HepG2 (cell line): Measurements from ENCODE around the gene CDC6. TPM values are rescaled to one million over a fixed set of nuclear protein-coding genes. Genes with fewer than 3 reads are reported as not detected.

ENCODE experiments used
- ARID5B ChIP-seq: IDR thresholded peaks from 2 replicates; pipeline ENCODE4 v1.4.0; 2020; ENCODE audit warnings: mild to moderate bottlenecking, missing genetic modification reagents
- ATF3 ChIP-seq: sonication (generic); formaldehyde crosslinking; IDR thresholded peaks from 2 replicates; pipeline ENCODE4 v1.4.0; 2020; ENCODE audit warnings: missing genetic modification reagents
- CHD2 ChIP-seq: IDR thresholded peaks from 2 replicates; pipeline ENCODE4 v1.6.1; 2011; ENCODE audit warnings: low read depth, low read length, improper control_type of control experiment
- HNF1B ChIP-seq: sonication (generic); formaldehyde crosslinking; IDR thresholded peaks from 2 replicates; pipeline ENCODE4 v1.5.1; 2020; ENCODE audit warnings: mild to moderate bottlenecking, moderate library complexity, missing genetic modification reagents
- IKZF5 ChIP-seq: IDR thresholded peaks from 2 replicates; pipeline ENCODE4 v1.6.1; 2018; ENCODE audit warnings: missing genetic modification reagents, mild to moderate bottlenecking, missing compliant biosample characterization
- JUND ChIP-seq: sonication (generic); formaldehyde crosslinking; IDR thresholded peaks from 2 replicates; pipeline ENCODE4 v1.8.0; 2022; ENCODE audit warnings: mild to moderate bottlenecking, missing genetic modification reagents
- KAT7 ChIP-seq: IDR thresholded peaks from 2 replicates; pipeline ENCODE4 v1.6.1; 2018; ENCODE audit warnings: borderline replicate concordance, missing compliant biosample characterization
- KAT8 ChIP-seq: IDR thresholded peaks from 2 replicates; pipeline ENCODE4 v1.6.1; 2016; ENCODE audit warnings: missing genetic modification reagents, missing compliant biosample characterization
- KDM5B ChIP-seq: sonication (generic); formaldehyde crosslinking; IDR thresholded peaks from 2 replicates; pipeline ENCODE4 v1.4.0; 2020; ENCODE audit warnings: missing genetic modification reagents, mild to moderate bottlenecking, borderline replicate concordance
- NRL ChIP-seq: sonication (generic); formaldehyde crosslinking; IDR thresholded peaks from 2 replicates; pipeline ENCODE4 v1.5.0; 2020; ENCODE audit warnings: missing genetic modification reagents, mild to moderate bottlenecking, moderate library complexity, borderline replicate concordance
- PATZ1 ChIP-seq: sonication (generic); formaldehyde crosslinking; IDR thresholded peaks from 2 replicates; pipeline ENCODE4 v1.4.0; 2020; ENCODE audit warnings: missing genetic modification reagents
- PITX1 ChIP-seq: sonication (generic); formaldehyde crosslinking; IDR thresholded peaks from 2 replicates; pipeline ENCODE4 v1.5.1; 2020; ENCODE audit warnings: mild to moderate bottlenecking, missing genetic modification reagents
- RCOR2 ChIP-seq: IDR thresholded peaks from 2 replicates; pipeline ENCODE4 v1.6.1; 2016; ENCODE audit warnings: missing biosample characterization, missing genetic modification reagents
- ZBTB20 ChIP-seq: sonication (generic); formaldehyde crosslinking; IDR thresholded peaks from 2 replicates; pipeline ENCODE4 v1.8.1; 2023; ENCODE audit warnings: missing genetic modification reagents, low read depth, mild to moderate bottlenecking, borderline replicate concordance
- ZGPAT ChIP-seq: IDR thresholded peaks from 2 replicates; pipeline ENCODE4 v1.6.1; 2016; ENCODE audit warnings: mild to moderate bottlenecking
- ZNF781 ChIP-seq: sonication (generic); formaldehyde crosslinking; IDR thresholded peaks from 2 replicates; pipeline ENCODE4 v1.5.1; 2020; ENCODE audit warnings: borderline replicate concordance, mild to moderate bottlenecking, missing genetic modification reagents; ENCODE audit errors: not compliant biosample characterization
- polyA plus RNA-seq, 8 experiments: library from polyadenylated mRNA; depleted of rRNA in 3 of 8; stranded (reverse) in 7 of 8; unstranded in 1 of 8; fragments of >200 nt; fragmentation: Illumina TruSeq in 4 of 8; extraction: Trizol in 4 of 8; gene quantifications; 2 replicates each; pipeline versions ENCODE4 v1.2.1 to v1.2.3, GENCODE V29; 2011 to 2016; ENCODE audit warnings: low read depth in 4 of 8, missing spikeins in 1 of 8, mixed read lengths in 1 of 8; ENCODE audit not compliant: insufficient read depth in 1 of 8
- total RNA-seq, 5 experiments: library from RNA; depleted of rRNA; stranded (reverse); fragments of >200 nt; fragmentation: Illumina TruSeq; extraction: Trizol; gene quantifications; 2 replicates each; pipeline ENCODE4 v1.2.3, GENCODE V29; 2016; ENCODE audit warnings: low read depth in 1 of 5

Gene CDC6
- total and polyA plus RNA-seq, 2 of the 13 experiments (the other 11 are each of a cell fraction or from before 2014, with no cell fraction given), result 17.4 to 114 TPM

- TF ChIP-seq KAT7 (CRISPR knock-in tag) (0 out of 2 replicates have a peak, but pooled peaks have one; percentile 41), KDM5B (CRISPR knock-in tag) (peak; percentile 74), KAT8 (CRISPR knock-in tag) (0 out of 2 replicates have a peak, but pooled peaks have one; percentile 17), IKZF5 (peak; percentile 55; the same call in 1 of the 2 replicates), ZGPAT (peak; percentile 51; the same call in 1 of the 2 replicates), CHD2 (peak; percentile 25; the same call in 1 of the 2 replicates), RCOR2 (CRISPR knock-in tag) (no peak), PATZ1 (peak; percentile 20; the same call in 1 of the 2 replicates), ZBTB20 (CRISPR knock-in tag) (no peak), ATF3 (peak; percentile 51; the same call in 1 of the 2 replicates), HNF1B (CRISPR knock-in tag) (peak; percentile 63; the same call in 1 of the 2 replicates), PITX1 (CRISPR knock-in tag) (peak; percentile 55; the same call in 1 of the 2 replicates), NRL (CRISPR knock-in tag) (peak; percentile 88; the same call in 1 of the 2 replicates), ARID5B (no peak; the same call in 1 of the 2 replicates), JUND (CRISPR knock-in tag) (peak; percentile 37; the same call in 1 of the 2 replicates), ZNF781 (CRISPR knock-in tag) (peak; percentile 38)
Measured at GRCh38 chr17:40309031-40309948, 21.6 kb downstream of the CDC6 start, which contains the start of gene RARA (continued).
